Measurements from ENCODE around the gene AADACL4.

- TF ChIP-seq POLR2AphosphoS5 (IDR thresholded peaks at IDR 0.05; ENCODE audit: low read depth, low read length), result no peak
- no peak for TF ChIP-seq POLR2A (IDR thresholded peaks at IDR 0.05; ENCODE audit: low read depth, low read length)
- TF ChIP-seq TAF1 (IDR thresholded peaks at IDR 0.05; ENCODE audit: borderline replicate concordance, low read depth, low read length), result no peak
These were observed 27.8 kb upstream of the AADACL4 start for GRCh38 chr1:12615865-12616708.

Measured in GM12892 (cell line).